NCI-H2227 (cell line): ENCODE data around the gene C6orf89.

ENCODE experiments used
- DNase-seq: peaks from one replicate; lab custom pipeline; 2025; ENCODE audit not compliant: unreplicated experiment; lab: John Stamatoyannopoulos, UW

The C6orf89 gene

GRCh38 chr6:36885461-36886401 lies at the start of gene C6orf89:
Gene C6orf89 (plus strand): TSS chr6:36885952. CDS start chr6:36899445, 13,493 bp downstream.
- DNase-seq, result peak; percentile 98

DNA sequence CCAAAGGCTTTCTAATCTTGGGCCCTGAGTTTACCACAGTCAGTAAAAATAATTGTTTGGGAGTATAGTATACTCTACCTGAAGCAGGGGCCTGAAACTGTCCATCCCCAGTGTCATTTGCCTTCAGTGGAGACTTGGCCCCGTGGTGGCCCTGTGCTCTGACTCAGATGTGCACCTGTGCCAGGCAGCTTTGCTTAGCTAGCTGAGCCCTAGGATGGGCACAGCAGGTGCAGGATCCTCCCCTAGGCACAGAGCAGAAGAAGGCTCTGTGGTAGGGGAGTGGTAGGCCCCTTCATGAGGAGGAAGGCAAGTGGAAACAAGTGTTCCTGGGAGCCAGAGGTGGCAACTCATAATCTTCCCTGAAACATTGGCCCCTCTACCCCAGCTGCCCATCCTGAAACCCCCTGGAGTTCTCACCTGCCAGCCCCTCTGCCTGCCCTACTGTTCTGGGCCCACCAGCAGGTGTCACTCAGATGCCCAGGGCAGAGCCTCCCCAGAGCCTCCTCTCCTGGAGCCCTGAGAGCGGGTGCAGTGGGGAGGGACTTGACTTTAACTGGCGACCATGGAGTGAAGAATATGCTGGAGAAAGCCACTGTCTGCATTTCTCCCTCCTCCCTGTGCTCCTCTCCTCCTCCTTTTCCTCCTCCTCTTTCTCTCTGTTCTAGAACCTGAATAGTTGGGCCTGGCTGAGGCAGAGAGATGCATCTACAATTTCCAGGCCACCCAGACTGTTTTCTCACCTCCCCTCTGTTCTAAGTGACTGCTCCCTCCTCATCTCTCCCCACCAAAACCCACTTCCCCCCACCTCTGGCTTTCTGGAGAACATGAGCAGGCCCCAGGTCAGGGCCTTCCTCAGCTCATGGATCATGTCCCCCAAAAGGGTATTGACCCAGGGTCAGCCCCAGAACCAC lies 49.4 kb upstream of the C6orf89 start:
- DNase-seq, result no peak

GRCh38 chr6:36837022-36837339 lies 48.8 kb upstream of the C6orf89 start:
- DNase-seq, result no peak

DNA sequence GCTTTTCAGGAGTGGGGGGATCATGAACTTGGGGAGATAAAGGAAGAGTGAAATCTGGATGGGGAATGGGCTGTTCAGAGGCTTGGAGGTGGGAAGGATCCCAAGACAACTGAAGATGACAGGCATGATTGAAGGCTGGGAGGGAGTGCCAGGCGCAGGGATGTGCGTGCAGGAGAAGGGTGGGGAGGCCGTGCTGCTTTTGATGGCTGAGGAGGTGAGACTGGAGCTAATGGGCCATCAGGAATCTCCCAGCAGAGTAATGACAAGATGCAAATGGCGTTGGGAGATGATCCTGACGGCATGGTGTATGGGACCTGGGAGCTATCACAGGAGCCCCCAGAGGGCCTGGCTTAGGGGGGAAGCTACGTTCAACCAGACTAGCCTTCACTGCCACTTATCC lies 48.1 kb upstream of the C6orf89 start:
- DNase-seq, result no peak

DNA sequence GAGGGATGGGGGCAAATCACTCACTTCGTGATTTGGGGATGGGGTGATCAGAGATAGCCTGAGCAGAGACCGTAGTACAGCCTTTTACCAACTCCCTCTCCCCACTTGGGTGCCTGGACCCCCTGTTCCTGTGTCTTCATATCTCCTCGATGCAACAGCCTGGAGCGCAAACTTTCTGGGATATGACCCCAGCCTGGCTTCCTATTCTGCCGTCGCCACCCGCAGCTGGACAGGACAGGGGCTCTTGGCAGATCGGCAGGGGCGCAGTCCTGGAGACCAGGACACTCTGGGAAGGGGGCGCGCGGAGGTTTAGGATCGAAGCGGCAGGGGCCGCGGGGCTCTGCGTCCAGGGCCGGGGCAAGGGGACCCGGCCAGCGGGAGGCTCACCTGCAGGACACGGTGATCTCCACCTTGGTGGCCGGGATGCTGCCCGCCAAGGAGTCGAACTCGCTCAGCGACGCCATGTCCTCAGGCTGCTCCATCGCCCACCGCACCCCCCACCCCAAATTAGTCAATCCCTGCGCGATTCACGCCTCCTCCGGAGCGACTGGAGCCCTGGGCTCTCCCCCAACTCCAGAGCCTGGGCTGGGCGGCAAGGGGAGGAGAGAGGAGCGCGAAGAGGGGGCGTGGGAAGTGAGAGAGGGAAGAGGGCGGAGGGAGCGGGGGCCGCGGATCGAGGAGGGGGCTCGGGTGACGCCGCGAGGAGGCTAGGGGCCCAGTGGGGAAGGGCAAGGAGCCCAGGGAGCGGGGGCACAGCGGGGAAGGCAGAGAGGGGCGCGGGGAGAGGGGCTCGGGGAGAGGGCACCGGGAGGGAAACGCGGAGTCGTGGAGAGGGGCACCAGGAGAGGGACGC lies 46.6 kb upstream of the C6orf89 start, which contains the start of gene CPNE5:
Gene CPNE5, minus strand, starts transcription at position 549 of the 853 bp plus-strand sequence. Its CDS starts 67 bp downstream, at position 482.
- DNase-seq, result peak; percentile 70

DNA sequence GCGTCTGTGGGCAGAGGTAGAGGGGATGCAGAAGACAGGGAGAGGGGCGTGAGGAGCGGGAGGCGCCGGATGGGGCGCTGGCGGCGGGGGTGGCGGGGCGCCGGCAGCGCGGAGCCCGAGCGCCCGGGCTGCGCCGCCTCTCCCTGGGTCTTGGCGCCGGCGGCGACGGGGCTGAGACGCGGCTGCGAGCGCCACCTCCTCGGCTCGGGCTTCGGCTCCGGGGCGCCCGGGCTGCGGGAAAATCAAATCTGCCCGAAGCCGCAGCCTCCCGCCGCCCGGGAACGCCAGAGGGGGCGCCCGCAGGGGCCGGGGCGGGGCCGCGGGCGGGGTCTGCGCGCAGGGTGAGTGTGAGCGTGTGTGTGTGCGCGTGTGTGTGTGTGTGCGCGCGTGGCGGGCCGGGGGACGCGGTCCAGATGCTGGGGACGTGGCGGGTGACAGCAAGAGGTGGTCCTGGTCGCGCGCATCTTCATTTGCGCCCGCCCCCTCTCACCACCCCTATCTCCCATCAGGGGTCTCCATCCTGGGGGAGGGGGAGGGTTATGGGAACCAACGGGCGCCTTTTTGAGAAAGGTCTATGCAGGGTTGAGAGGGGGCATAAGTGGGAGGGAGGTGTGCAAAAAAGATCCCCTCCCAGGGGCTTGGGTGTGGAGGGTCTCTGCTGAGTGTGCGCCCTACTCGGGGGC lies 45.9 kb upstream of the C6orf89 start:
- DNase-seq, result peak; percentile 79

DNA sequence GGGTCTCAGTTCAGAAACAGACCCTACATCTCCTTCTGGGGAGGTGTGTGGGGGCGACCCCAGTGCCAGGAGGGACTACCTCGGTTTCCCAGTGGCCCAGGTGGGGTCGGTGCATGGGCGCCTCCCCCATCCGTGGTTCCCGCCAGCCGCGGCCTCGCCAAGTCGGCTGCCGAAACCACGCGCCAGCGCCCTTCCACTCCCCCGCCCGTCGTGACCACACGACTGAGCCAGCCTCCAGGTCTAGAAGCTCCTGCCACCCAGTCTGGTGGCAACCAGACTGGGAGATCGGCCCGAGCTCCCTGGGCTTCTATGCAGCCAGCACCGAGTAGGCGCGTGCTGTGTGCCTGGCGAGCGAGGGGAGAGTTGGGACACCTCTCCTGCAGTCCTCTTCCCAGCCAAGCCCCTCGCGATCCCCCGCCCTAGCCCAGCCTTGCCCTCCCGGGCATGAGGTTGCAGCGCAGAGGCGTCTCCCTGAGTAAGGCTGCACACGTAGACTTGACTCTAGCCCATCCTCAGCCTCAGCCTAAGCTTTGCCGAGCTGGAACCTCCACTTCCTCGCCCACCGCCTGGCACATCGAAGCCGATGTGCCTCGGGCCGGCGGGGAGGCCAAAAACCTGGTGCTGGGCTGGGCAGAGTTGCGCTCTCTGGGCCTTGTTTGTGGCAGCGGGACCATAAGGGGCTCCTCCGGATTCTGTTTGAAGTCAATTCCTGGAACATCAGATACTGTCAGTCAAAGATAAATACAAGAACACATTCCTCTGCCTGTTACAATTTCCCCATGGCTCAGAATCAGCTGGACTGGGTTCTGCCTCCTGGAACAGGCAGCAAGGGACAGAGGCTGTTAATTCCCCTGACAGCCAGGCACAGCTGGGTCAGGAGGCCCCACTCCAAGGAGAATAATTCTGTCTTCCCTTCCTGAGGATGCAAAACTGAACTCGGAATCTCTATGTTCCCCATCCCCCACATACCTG lies 45.0 kb upstream of the C6orf89 start:
- DNase-seq, result no peak

- DNase-seq, result no peak
Observed at GRCh38 chr6:36841756-36842155, 44.0 kb upstream of the C6orf89 start.

GRCh38 chr6:36843170-36843569 lies 42.6 kb upstream of the C6orf89 start:
- no peak for DNase-seq

GRCh38 chr6:36844232-36845170 lies 41.3 kb upstream of the C6orf89 start:
- DNase-seq, result peak; percentile 25

- DNase-seq, result no peak
Observed at GRCh38 chr6:36845233-36845632, 40.5 kb upstream of the C6orf89 start.

DNA sequence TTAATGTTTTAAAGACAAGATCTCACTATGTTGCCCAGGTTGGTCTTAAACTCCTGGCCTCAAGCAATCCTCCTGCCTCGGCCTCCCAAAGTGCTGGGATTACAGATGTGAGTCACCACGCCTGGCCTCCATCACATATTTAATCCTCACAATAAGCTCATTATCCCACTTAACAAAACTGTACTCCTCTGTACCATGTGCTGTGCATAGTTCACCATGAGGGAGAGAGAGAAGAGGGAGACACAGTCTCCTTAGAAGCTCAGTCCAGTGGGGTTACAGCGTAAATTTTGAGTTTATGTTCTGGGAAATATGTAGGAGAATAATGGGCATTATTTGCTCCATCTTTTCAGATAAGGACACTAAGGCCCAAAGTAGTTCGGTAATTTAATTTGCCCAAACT lies 38.6 kb upstream of the C6orf89 start:
- DNase-seq, result no peak

DNA sequence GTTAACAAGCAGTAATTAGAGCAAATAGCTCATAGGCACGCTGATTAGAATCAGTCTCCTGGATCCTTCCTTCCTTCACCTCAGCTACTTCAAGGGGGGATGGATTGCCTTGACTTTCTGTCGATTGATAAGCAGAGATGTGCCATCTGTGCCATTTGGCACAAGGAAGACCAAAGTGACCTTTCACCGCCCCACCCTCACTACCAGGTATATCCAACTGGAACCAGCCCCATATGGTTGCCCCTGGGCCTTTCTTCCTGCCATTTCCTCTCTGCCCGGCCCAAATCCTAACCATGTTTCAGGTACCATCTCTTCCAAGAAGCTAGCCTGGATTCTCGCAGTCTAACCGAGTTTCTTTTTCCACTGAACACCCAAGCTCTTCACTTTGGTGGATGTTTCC lies 37.8 kb upstream of the C6orf89 start:
- no peak for DNase-seq

GRCh38 chr6:36848658-36849441 lies 36.9 kb upstream of the C6orf89 start:
- peak; percentile 86 for DNase-seq

DNA sequence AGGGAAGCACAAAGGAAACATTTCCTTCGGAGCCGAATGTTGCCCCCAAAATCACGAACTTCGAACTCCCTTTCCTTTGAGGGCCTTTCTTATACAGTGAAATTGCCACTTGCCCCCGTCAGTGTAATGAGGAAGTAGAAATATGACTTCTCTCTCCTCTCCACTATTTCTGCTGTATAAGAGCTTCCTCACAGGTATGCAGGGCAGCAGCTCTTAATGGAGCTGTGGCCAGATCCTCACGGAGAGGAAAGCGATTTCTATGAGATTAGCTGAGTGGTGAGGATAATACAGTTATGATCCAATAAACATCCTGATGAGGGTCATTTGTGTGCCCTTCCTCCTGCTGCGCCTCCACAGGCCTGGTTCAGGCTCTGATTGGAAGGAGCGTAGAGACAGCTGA lies 35.7 kb upstream of the C6orf89 start:
- DNase-seq, result peak; percentile 40

GRCh38 chr6:36851149-36851614 lies 34.6 kb upstream of the C6orf89 start:
- DNase-seq, result peak; percentile 80

DNA sequence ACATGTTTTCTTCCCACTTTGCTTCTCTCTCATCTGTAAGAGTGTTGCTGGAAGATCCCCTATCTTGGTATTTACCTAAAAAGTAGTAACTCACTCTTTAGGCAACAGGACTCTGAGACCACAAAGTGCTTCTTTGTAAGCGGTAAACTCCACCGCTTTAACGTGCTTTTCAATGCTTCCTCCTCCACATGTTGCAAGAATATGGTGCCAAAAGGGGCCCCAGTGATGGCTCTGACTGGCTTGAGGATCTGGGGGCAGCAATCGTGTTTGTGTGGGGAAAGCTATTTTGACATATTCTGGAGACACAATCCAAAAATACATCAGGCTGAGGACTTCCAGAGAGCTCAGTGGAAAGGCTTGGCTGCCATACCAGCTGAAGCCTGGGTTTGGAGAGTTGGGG lies 34.1 kb upstream of the C6orf89 start:
- DNase-seq, result no peak
